Gastroesophageal sphincter (tissue), 3 donors: ENCODE measurements around the gene PDLIM4.

Experiments used
- CTCF ChIP-seq, 4 experiments: fragments of 200-600 bp in 2 of 4; fragments of 450-650 bp in 2 of 4; sonication (generic) in 1 of 4; IDR thresholded peaks; one replicate each; pipeline ENCODE4 v1.5.1; 2017 to 2019; ENCODE audit warnings: antibody characterized with exemption in 4 of 4, mild to moderate bottlenecking in 2 of 4, moderate library complexity in 2 of 4
- EP300 ChIP-seq: sonication (generic); formaldehyde crosslinking; IDR thresholded peaks from one replicate; pipeline ENCODE4 v1.6.1; 2017; ENCODE audit warnings: antibody characterized with exemption, mild to moderate bottlenecking
- POLR2A ChIP-seq, 2 donors: fragments of 450-650 bp; IDR thresholded peaks; one replicate each; pipeline ENCODE4 v1.6.1; 2017; ENCODE audit warnings: antibody characterized with exemption in 2 of 2, mild to moderate bottlenecking in 2 of 2, moderate library complexity in 1 of 2

GRCh38 chr5:132266031-132266835 lies 8.7 kb downstream of the PDLIM4 start:
- TF ChIP-seq EP300, result no peak
- no peak for TF ChIP-seq CTCF (IDR thresholded peaks at IDR 0.05)
- TF ChIP-seq POLR2A (IDR thresholded peaks at IDR 0.05), result no peak
